ENCODE results near the gene CBL. TPM values are rescaled to one million over a fixed set of nuclear protein-coding genes. Genes with fewer than 3 reads are reported as not detected.

The CBL gene
- total RNA-seq, 4 donors from 2014 or later = 20.2 to 29.2 (median 25.1) TPM

GRCh38 chr11:119229741-119230140 lies 23.6 kb downstream of the CBL start:
- Histone ChIP-seq H3K4me1 (peaks cover 0 to 5% (median 0%) of the 10 kb centered on the region in 3 donors), H3K27me3 (no peaks in the 10 kb centered on the region), H3K9me3 (no peaks in the 10 kb centered on the region), H3K27ac (no peak overlapping the region), H3K4me3 (no peak overlapping the region), H3K36me3 (peaks cover 0 to 24% of the 10 kb centered on the region in 2 donors)
- no peak for ATAC-seq
- TF ChIP-seq POLR2AphosphoS5 (IDR thresholded peaks at IDR 0.05) = no peak
- no peak for TF ChIP-seq CTCF (IDR thresholded peaks at IDR 0.05)
- TF ChIP-seq EP300 (IDR thresholded peaks at IDR 0.05) = no peak
- TF ChIP-seq POLR2A (IDR thresholded peaks at IDR 0.05) = no peak
- WGBS, 2 donors (ENCODE audit: low coverage in 1 of 2) = 93 to 94% methylated on average over 3 to 4 of the region's 4 CpGs

GRCh38 chr11:119236490-119236889 lies 30.4 kb downstream of the CBL start:
- no peak overlapping the region for H3K4me3 ChIP-seq
- no peaks in the 10 kb centered on the region for H3K9me3 ChIP-seq
- no peak for ATAC-seq
- H3K27me3 ChIP-seq = no peaks in the 10 kb centered on the region
- H3K36me3 ChIP-seq = peaks cover 0 to 32% of the 10 kb centered on the region in 2 donors
- peaks cover 0 to 11% (median 0%) of the 10 kb centered on the region in 3 donors for H3K4me1 ChIP-seq
- H3K27ac ChIP-seq = no peak overlapping the region
- no peak for TF ChIP-seq POLR2A (IDR thresholded peaks at IDR 0.05)
- no peak for TF ChIP-seq EP300 (IDR thresholded peaks at IDR 0.05)
- TF ChIP-seq CTCF (IDR thresholded peaks at IDR 0.05) = no peak
- TF ChIP-seq POLR2AphosphoS5 (IDR thresholded peaks at IDR 0.05) = no peak

GRCh38 chr11:119236891-119237290 lies 30.8 kb downstream of the CBL start:
- peaks cover 0 to 11% (median 0%) of the 10 kb centered on the region in 3 donors for H3K4me1 ChIP-seq
- peaks cover 0 to 32% of the 10 kb centered on the region in 2 donors for H3K36me3 ChIP-seq
- no peaks in the 10 kb centered on the region for H3K27me3 ChIP-seq
- no peak overlapping the region for H3K27ac ChIP-seq
- no peak overlapping the region for H3K4me3 ChIP-seq
- TF ChIP-seq POLR2AphosphoS5 (IDR thresholded peaks at IDR 0.05) = no peak
- TF ChIP-seq CTCF (IDR thresholded peaks at IDR 0.05) = no peak
- no peak for TF ChIP-seq POLR2A (IDR thresholded peaks at IDR 0.05)
- no peak for TF ChIP-seq EP300 (IDR thresholded peaks at IDR 0.05)
- H3K9me3 ChIP-seq = no peaks in the 10 kb centered on the region
- 30 to 44% methylated on average over 1 of the region's 1 CpG for WGBS, 2 donors (ENCODE audit: low coverage in 1 of 2)
- ATAC-seq = no peak

- Histone ChIP-seq H3K36me3 (peaks cover 0 to 29% of the 10 kb centered on the region in 2 donors), H3K4me3 (no peak overlapping the region), H3K9me3 (no peaks in the 10 kb centered on the region), H3K27ac (no peak overlapping the region), H3K27me3 (no peaks in the 10 kb centered on the region), H3K4me1 (peaks cover 0 to 11% (median 0%) of the 10 kb centered on the region in 3 donors)
- TF ChIP-seq POLR2A (IDR thresholded peaks at IDR 0.05) = no peak
- no peak for TF ChIP-seq CTCF (IDR thresholded peaks at IDR 0.05)
- TF ChIP-seq EP300 (IDR thresholded peaks at IDR 0.05) = no peak
- no peak for TF ChIP-seq POLR2AphosphoS5 (IDR thresholded peaks at IDR 0.05)
- no peak for ATAC-seq
Observed at GRCh38 chr11:119237515-119237914, 31.4 kb downstream of the CBL start.

- TF ChIP-seq POLR2A (IDR thresholded peaks at IDR 0.05) = no peak
- no peak for TF ChIP-seq CTCF (IDR thresholded peaks at IDR 0.05)
- TF ChIP-seq EP300 (IDR thresholded peaks at IDR 0.05) = no peak
- no peak for TF ChIP-seq POLR2AphosphoS5 (IDR thresholded peaks at IDR 0.05)
- H3K36me3 ChIP-seq = no peaks in the 10 kb centered on the region
- H3K9me3 ChIP-seq = no peaks in the 10 kb centered on the region
- 73 to 100% methylated on average over 4 to 8 of the region's 8 CpGs for WGBS, 2 donors (ENCODE audit: low coverage in 1 of 2)
- ATAC-seq = no peak
- peaks cover 0 to 30% (median 10%) of the 10 kb centered on the region in 3 donors for H3K4me1 ChIP-seq
- H3K27ac ChIP-seq = peak overlapping the region in 2 of 4 donors; percentile 29 to 60
- no peak overlapping the region for H3K4me3 ChIP-seq
- no peaks in the 10 kb centered on the region for H3K27me3 ChIP-seq
Observed at GRCh38 chr11:119248750-119249670, 42.9 kb downstream of the CBL start.
